Amygdala (tissue), 56 donors: ENCODE data around the gene CDC5L.

ENCODE experiments used
- DNase-seq, 56 donors: peaks; one replicate each; lab custom pipeline; 2025; lab: John Stamatoyannopoulos, UW

CDC5L gene

DNA sequence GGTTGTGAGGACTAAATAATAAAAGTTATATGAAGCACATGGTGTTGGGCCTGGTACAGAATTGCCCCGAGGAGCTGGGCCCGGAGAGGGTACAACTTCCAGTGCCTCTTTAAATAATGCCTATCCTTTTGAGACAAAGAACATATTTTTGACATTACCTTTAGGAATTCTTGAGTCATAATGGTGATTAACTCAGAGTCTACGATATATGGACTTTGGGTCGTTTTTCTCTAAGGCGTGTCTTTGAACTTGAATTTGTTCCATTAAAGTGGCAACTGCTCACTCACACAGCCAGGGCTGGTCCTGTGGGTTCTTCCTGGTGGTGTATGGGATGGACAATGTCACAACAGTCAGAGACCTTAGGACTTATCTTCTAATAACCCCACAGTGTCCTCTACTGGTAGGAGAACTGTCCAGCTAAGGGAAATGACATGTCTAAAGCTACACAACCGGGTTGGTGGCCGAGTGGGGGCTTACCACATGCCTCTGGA is 106.5 kb downstream of the CDC5L start:
- no peak for DNase-seq

DNA sequence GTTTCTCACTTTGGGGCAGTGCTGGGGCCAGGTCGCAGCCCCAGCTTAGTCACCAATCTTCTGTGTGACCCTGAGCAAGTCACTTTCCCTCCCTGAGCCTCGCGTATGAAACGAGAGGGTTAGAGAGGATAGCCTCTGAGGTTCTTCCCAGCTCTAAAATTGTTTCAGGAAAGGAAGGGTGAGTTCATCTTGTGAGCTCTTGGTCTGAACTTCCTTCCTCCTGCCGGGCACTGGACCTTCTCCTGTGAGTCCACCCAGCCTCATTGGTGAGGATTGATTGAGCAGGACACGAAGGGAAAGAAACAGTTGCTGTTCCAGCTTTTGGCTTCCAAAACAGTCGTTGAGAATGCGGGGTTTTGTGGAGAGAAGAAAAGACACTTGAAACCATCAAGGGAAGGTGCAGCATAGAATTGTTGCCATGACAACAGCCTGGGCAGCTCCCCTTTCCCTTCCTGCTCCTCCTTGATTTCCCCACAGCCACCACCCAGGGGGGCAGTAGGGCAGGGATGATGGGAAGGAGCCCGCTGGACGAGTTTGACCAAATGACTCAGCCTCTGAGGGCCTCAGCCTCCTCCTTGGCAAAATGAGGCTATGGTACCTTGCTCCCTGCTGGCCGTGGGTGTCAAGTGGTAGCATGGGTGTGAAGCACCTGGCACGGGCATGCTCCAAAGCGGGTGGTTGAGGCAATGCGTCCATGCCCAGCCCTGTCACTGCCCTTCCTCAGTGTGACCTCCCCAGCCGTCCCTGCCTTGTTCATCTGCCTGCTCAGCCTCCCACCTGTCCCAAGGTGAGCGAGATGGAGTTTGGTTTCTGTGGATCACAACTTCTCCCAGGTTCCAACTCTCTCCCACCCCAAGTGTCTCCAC is 107.8 kb downstream of the CDC5L start:
- DNase-seq = no peak

DNA sequence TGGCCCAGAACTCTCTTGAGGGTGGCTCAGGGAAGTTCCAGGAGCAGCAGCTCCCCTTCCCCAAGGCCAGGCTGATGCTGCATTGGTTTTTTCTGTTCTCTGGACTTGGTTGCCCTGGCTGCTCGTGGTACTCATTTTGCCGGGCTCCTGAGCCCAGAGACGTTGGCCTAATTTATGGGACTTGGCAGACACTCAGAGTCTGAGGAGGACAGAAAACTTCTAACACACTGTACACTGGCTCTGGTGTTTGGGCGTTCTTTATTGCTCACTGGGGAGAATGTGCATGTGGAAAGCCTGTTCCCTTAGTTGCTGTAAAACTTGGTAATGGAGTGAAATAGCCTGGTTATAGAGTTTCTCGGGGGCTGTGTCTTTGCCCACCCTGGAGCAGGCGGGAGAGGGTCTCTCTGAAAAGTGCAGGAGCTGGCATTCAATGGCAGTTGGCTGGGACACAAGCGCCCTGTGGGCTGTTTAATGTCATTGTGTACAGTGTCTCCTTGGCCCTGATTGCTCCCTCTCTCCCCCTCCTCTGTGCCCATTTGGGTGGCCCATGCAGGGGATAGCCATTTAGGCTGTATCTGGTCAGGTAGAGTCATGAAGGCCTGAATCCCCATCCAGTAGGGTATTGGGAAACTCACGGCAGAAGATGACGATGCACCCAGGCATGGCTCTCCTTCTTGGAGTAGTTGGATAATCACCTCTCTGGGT is 109.3 kb downstream of the CDC5L start:
- no peak for DNase-seq

DNA sequence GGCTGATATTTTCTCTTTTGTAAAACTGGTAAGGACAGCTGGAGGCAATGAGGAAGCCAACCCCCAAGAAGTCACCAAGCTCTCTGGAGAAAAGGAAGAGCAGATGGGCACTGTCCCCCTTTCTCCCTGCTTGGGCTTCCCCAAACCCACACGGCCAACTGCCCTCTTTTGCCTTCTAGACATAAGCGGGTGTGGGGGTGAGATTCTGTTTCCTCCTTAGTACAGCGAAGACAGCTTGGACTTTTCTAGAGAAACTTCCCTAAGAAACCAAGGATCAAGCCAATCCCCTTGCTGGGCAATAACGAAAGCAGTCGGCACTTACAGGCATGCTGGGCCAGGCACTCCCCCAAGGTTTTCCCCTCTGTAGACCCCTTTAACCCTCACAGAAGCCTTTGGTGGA is 110.3 kb downstream of the CDC5L start:
- DNase-seq = no peak

DNA sequence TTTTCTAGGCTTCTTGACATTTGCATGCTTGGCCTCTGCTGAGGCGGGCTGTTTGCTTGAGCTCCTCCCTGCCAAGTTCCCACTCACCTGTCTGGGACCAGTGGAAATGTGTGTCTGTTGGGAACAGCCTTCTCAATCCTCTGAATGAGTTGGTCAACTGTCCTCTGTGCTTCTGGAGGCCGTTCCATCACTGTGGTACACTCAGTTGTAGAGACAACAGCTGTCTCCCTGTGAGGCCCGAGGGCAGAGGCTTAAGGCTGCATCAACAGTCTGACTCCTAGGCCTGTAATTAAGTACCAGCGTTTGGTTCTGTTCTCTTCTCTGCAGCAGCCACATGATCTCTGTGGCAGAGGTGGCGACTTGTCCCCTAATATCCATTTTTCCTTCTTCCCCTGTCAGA is 110.9 kb downstream of the CDC5L start:
- DNase-seq = no peak

DNA sequence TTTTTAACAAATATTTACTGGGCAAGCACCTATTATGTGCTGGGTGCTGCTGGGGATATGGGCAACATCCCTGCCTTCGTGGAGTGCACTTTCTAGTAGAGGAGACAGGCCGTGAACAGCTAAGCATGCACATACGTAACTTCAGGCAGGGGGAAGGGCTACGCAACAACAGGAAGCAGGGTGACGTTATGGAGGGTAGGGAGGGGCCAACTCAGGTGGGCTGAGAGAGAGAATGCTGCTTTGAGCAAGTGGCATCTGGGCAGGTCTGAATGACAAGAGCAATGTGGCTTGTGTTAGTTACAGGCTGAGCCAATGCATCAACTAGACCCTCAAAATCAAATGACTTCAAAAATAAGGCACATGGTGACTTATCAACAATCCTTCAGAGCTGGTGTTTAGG is 112.1 kb downstream of the CDC5L start:
- DNase-seq = no peak
